Measurements from ENCODE around the gene RAB20. TPM values are rescaled to one million over a fixed set of nuclear protein-coding genes. Genes with fewer than 3 reads are reported as not detected.

The RAB20 gene
- total and polyA plus RNA-seq, 2 of the 8 experiments (the other 6 are each of a cell fraction or from before 2014, with no cell fraction given) = 14.8 to 27.9 TPM

- no peak for TF ChIP-seq ATF3 (IDR thresholded peaks at IDR 0.05; ENCODE audit: insufficient read depth, low read depth, low read length)
- no peak for TF ChIP-seq TAF1 (IDR thresholded peaks at IDR 0.05; ENCODE audit: low read depth, low read length)
- TF ChIP-seq HDAC6 (IDR thresholded peaks at IDR 0.05; ENCODE audit: low read depth, low read length) = no peak
- no peak for TF ChIP-seq RXRA (IDR thresholded peaks at IDR 0.05; ENCODE audit: insufficient read depth, low read depth, low read length)
These were observed 35.6 kb upstream of the RAB20 start (continued) for GRCh38 chr13:110597041-110597689.
